ENCODE results near the gene AHCTF1.

DNA sequence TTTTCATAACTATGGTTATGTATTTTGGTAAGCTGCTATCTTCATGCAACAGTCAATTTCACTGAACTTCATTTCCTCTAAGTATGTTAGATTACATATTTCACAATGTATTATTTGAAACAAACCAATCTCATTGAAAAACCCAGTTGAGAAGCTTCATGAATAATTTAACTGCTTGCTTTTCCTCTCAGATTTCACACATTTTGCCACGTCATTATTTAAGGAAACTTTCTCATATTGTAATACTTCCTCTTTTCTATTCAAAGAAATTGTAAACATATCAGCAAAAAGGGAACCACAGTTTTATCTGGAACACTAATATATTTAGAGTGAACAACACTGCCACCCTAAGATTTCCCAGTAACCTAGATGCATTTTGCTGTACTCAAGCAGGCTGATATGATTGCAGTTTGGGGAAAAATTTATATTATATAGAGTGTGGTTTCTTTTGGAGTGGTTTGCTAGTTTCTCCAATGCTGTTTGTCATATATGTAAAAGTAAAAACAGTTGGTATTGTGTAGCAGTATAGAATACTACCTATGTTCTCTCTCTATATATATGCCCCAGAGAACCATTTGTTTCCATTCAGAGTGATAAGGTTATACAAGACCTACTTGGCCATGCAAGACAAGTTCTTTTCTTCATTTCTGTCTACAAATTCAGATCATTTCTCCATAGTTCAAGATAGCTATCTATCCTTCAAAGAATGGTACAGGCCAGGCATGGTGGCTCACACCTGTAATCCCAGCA lies 28.4 kb upstream of the AHCTF1 start:
- TF ChIP-seq POLR2AphosphoS5 (IDR thresholded peaks at IDR 0.05), result no peak
- TF ChIP-seq POLR2A (IDR thresholded peaks at IDR 0.05), result no peak
- TF ChIP-seq, protein P1, sequence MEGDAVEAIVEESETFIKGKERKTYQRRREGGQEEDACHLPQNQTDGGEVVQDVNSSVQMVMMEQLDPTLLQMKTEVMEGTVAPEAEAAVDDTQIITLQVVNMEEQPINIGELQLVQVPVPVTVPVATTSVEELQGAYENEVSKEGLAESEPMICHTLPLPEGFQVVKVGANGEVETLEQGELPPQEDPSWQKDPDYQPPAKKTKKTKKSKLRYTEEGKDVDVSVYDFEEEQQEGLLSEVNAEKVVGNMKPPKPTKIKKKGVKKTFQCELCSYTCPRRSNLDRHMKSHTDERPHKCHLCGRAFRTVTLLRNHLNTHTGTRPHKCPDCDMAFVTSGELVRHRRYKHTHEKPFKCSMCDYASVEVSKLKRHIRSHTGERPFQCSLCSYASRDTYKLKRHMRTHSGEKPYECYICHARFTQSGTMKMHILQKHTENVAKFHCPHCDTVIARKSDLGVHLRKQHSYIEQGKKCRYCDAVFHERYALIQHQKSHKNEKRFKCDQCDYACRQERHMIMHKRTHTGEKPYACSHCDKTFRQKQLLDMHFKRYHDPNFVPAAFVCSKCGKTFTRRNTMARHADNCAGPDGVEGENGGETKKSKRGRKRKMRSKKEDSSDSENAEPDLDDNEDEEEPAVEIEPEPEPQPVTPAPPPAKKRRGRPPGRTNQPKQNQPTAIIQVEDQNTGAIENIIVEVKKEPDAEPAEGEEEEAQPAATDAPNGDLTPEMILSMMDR (IDR thresholded peaks at IDR 0.05), result no peak
- no peak for TF ChIP-seq EP300 (IDR thresholded peaks at IDR 0.05)

Data from suprapubic skin (tissue), 4 donors.